ENCODE measurements around the gene SESN3.
"Not testable (repeated sequence)": the region's sequence is repeated elsewhere in the genome, so short reads cannot be mapped to it uniquely, and the experiment has no call there.

Gene SESN3

GRCh38 chr11:95150956-95151684 is 79.9 kb downstream of the SESN3 start:
- peak; percentile 95 for DNase-seq (ENCODE audit: low spot score)

- no peak for DNase-seq (ENCODE audit: low spot score)
Measured at GRCh38 chr11:95149651-95150364, 81.2 kb downstream of the SESN3 start.

- DNase-seq (ENCODE audit: low spot score): no peak
Measured at GRCh38 chr11:95148938-95149337, 82.1 kb downstream of the SESN3 start.

- DNase-seq (ENCODE audit: low spot score): no peak
Measured at GRCh38 chr11:95148406-95148805, 82.6 kb downstream of the SESN3 start.

GRCh38 chr11:95147364-95147905 is 83.6 kb downstream of the SESN3 start:
- no peak for DNase-seq (ENCODE audit: low spot score)

GRCh38 chr11:95145430-95146060 is 85.5 kb downstream of the SESN3 start:
- no peak for DNase-seq (ENCODE audit: low spot score)

- no peak for DNase-seq (ENCODE audit: low spot score)
Measured at GRCh38 chr11:95144313-95145235, 86.4 kb downstream of the SESN3 start.

- DNase-seq (ENCODE audit: low spot score): no peak
Measured at GRCh38 chr11:95143106-95143681, 87.8 kb downstream of the SESN3 start.

- no peak for DNase-seq (ENCODE audit: low spot score)
Measured at GRCh38 chr11:95142431-95142830, 88.6 kb downstream of the SESN3 start.

- DNase-seq (ENCODE audit: low spot score): no peak
Measured at GRCh38 chr11:95140397-95141033, 90.5 kb downstream of the SESN3 start.

- DNase-seq (ENCODE audit: low spot score): peak; percentile 42
Measured at GRCh38 chr11:95138448-95138847, 92.6 kb downstream of the SESN3 start.

GRCh38 chr11:95137299-95137698 is 93.7 kb downstream of the SESN3 start:
- no peak for DNase-seq (ENCODE audit: low spot score)

GRCh38 chr11:95136747-95137146 is 94.3 kb downstream of the SESN3 start:
- not testable (repeated sequence) for DNase-seq (ENCODE audit: low spot score)

- DNase-seq (ENCODE audit: low spot score): no peak
Measured at GRCh38 chr11:95135880-95136279, 95.1 kb downstream of the SESN3 start.

- DNase-seq (ENCODE audit: low spot score): no peak
Measured at GRCh38 chr11:95135155-95135554, 95.8 kb downstream of the SESN3 start.

- no peak for DNase-seq (ENCODE audit: low spot score)
Measured at GRCh38 chr11:95134491-95134890, 96.5 kb downstream of the SESN3 start.

GRCh38 chr11:95132956-95133355 is 98.0 kb downstream of the SESN3 start:
- DNase-seq (ENCODE audit: low spot score): no peak

GRCh38 chr11:95128602-95129001 is 102.4 kb downstream of the SESN3 start:
- DNase-seq (ENCODE audit: low spot score): no peak

- DNase-seq (ENCODE audit: low spot score): no peak
Measured at GRCh38 chr11:95123556-95123955, 107.4 kb downstream of the SESN3 start.

- DNase-seq (ENCODE audit: low spot score): no peak
Measured at GRCh38 chr11:95121698-95122097, 109.3 kb downstream of the SESN3 start.
